Occipital lobe (tissue), 2 donors: ENCODE measurements around the gene ISCU. TPM values are rescaled to one million over a fixed set of nuclear protein-coding genes. Genes with fewer than 3 reads are reported as not detected.
"Not testable (repeated sequence)": the region's sequence is repeated elsewhere in the genome, so short reads cannot be mapped to it uniquely, and the experiment has no call there.

ENCODE experiments used
- DNase-seq: peaks from one replicate; lab custom pipeline; 2025; lab: John Stamatoyannopoulos, UW
- total RNA-seq: library from RNA; depleted of rRNA; stranded (reverse); fragments of >200 nt; gene quantifications from one replicate; pipeline ENCODE4 v1.2.3, GENCODE V29; 2014

Gene ISCU
- total RNA-seq, 1 donor from 2014 or later: 36.2 TPM

DNA sequence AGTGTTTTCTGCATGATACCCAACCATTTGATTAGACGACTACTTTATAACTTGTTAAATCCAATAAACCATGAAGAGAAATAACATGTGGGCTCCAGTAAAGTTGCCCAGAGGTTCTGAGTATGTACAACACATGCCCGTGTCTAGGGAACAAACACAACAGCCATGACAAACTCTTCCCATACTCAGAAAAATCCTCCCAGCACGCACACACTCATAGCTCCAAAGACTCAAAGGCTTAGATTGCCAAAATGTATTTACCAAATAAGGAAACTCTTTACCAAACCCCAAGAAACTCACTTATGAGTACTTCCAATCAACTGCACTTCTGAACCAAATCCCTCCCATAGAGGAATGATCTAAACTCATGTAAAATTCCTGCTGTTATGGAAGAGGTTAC lies 18.7 kb upstream of the ISCU start:
- DNase-seq: no peak

DNA sequence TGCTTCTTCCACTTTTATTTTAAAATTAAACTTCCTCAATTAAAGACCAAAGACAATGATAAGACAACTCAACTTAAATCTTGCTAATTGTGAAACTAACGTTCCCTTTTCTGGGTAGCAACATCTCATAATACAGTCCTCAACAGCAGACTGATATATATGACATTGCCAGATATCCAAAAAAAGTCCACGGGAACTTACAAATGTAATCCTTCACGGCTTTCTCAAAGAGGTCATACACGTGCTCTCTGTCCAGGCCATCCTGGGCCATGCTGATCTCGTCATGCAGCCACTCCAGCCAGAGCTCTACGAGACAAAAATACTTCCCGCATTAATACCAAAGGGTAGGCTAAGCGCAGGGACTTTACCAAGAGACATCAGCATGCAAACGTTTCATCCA lies 14.7 kb upstream of the ISCU start:
- DNase-seq: no peak

DNA sequence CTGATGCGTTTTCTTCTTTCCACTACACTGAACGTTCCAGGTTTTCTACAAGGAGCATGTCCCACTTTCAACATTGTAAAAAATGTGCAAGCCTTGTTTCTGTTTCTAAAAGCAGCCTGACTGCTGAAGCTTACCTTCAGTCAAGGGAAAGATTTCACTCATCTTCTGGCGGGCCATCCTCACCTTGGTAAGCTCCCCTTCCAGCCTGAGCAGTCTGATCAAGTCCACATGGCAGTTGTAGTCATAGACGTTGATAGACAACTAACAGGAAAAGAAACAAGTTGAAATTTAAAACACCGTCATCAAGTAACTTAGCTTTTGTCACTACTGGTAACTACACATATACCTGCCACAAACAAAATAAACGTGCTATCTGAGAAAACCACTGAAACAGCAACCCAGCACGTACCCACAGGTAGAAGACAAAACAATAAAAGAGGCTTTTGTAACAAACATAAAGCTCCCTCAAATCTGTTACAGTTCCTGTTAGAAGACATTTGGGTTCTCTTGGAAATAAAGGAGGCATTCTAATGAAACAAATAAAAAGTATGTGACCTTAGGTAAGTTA lies 13.4 kb upstream of the ISCU start:
- DNase-seq: no peak

DNA sequence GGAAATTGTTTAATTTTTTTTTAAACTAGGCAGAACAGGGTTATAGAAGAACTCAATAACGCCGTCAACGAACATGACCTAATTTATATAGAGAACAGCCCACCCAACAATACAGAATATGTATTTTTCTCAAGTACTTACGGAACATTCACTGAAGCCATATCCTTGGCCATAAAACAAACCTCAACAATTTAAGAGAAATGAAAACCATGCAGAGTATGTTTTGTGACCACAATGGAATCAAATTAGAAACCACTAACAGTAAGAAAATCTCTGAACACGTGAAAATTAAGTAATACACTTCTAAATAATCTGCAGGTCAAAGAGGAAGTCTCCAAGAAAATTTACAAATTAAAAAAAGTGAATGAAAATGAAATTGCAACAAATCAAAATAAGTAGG lies 10.9 kb upstream of the ISCU start:
- DNase-seq: no peak

DNA sequence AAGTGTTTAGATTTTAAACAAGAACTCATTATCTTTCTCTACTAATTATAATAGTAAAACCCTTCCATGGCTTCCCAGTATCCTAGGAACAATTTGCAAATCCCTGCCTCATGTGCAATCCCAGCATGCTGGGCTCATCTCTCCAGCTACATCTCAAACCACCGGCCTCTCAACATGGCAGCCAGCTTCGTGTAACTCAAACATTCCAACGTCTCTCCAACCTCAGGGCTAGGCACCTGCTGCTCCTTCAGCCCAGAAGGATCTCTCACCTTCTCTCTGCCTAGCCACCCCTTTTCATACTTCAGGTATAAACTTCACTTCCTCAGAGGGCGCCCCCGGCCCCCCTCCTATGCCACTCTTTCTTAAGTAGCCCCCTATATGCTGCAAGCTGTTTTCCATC lies 8.6 kb upstream of the ISCU start:
- DNase-seq: no peak

DNA sequence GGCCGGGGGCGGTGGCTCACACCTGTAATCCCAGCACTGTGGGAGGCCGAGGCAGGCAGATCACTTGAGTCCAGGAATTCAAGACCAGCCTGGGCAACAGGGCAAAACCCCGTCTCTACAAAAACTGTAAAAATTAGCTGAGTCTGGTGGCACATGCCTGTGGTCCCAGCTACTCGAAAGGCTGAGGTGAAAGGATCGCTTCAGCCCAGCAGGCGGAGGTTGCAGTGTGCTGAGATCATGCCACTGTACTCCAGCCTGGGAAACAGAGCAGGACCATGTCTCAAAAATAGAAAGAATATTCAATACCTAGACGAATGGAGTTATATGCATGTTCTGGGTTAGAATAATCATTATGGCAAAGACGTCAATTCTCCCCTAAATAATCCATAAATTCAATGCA lies 7.0 kb upstream of the ISCU start:
- DNase-seq: not testable (repeated sequence)

DNA sequence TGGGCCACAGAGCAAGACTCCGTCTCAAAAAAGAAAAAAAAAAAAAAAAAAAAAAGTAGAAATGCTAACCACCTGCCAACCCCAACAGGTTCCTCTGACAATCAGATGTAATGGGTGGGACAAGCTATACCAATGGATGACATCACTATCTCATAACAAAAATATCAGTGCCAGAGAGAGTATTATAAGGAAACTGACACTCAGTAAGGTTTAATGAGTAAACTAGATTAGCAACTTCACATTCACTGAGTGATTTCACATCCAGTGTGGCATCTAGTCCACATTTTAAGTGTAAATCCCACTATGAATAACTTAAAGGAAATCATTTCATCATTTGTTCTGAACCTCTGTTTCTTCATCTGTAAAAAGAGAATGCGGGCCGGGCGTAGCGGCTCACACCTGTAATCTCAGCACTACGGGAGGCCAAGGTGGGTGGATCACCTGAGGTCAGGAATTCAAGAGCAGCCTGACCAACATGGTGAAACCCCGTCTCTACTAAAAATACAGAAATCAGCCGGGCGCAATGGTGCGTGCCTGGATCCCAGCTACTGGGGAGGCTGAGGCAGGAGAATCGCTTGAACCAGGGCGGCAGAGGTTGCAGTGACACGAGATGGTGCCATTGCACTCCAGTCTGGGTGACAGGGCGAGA lies 3.3 kb upstream of the ISCU start:
- no peak for DNase-seq

DNA sequence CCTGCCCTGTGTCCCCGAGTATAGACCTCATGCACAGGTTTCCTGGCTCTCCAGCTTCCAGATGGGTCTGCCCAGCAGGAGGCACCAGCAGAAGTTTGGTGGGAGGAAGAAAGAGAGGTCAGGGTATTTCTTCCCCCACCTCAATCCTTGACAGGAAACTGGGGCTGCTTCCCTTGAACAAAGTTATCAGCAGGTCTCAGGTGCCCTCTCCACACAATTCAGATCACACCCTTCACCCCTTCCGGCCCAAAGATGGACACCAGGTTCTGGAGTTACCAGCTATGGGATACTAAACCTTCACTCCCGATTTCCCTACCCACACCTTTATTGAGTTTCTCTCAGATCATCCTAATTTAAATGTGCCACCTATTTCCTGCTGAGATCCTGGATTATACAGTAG lies 2.6 kb upstream of the ISCU start:
- no peak for DNase-seq

DNA sequence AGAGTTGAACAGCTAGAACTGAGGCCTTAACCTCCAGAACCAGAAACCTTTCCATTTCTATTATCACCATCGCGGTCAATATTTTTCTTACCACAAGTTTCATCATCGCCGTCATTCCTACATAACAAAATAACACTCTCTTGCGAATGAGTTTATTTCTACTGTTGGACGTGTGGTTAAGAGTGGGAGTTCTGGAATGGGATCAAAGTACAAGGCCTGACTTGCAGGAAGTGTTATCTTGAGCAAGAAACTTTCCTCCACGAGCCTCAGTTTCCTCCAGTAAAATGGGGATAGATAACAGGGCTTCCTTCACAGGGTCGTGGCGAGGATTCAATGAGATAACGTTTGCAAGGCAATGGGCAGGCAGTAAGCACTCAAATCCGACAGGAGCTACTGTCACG lies 2.1 kb upstream of the ISCU start:
- no peak for DNase-seq

DNA sequence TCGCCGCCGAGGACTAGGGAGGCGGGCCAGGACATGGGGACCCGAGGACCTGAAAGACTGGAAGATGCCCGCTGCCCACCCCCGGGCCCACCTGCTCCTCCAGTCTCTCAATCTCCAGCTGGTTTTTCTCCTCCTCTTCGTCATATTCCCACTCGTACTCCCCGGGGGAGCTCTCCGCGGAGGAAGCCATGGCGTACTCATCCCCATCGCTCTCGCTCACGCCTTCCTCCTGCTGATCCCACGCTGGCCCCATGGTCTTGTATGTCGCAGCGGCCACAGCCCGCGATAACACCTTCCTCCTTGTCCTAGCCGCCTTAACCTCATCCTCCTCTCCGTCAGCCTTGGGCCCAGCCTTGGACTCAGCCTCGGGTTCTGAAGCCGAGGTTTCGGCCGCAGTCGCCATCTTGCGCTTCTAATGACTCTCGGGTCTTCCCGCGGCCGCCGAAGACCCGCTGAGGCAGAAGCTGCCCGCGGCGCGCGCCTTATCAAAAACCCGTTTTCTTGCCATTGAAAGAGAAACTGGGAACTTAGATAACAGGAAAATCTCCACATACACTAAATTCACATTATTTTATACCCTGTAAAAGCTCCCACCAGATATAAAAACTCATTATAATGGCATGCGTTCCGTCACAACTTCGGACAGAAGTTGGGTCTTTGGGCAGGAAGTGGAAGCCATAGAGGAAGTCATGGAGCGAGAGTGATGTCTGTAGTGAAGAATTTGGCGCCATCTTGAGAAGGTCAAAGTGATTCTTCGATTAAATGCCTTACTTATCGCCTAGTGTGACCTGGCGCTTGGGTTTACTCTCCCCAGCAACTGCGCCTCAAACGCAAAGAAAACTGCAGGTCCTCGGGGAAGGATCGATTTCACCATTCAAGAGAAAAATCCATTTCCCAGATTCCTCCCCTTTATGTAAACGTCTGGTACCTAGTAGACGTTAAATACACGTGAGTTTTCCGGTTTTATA lies 1.4 kb upstream of the ISCU start, which contains the start of gene SART3:
TSS of gene SART3 (minus strand) at position 422 of the 968 bp plus-strand sequence. CDS start at position 403, 19 bp downstream.
- peak; percentile 69 for DNase-seq

DNA sequence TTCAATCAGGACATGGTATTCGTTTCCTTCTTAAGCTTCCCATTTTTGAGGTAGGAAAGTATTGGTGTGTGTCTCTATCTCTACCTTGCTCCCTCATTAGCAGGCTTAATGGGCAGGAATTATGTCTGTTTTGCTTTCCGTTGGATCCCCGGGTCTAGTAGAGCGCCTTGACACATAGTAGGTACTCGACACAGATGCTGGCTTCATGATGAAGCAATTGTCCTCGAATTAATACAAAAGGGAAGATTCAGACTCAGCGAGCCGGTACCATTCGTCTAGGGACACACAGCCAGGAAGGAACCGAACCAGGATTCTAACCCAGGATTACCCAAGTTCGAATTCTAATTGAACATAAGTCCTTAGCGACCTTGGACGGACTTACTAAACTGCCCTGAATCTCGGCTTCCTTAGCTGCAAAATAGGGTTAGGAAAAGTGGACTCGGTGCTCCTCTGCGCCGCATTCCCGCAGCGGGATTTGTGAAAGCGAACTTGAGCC lies 496 bp upstream of the ISCU start:
- no peak for DNase-seq

DNA sequence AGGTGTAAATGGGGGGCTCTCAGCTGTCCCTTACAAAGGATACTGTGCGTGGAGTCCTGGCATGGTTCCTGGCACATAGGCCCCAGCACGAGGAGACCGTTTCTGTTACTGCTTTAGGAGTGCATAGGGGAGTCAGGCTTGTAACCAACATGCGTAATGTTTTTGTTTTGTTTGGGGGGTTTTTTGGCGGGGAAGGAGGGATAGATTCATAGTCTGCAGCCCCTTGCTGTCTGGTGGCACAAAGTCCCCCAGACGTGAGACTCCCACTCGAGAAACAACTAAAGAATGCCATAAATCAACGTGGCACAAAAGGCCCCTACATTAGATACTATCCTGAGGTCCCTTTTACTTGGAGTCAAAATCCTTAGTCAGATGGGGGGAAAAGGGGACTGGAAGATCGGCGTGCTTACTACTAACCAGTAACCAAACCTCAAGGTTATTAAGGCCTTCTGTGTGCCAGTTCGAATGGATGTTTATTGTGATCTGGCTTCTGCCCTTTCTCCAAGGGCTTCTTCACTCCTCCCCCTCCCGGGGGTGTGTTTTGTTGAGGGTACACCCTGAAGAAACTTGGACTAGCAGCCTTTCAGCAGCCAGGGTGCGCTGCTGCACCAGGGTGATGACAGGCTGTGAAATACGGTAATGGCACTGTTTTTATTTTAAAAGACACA lies 874 bp downstream of the ISCU start:
- peak; percentile 54 for DNase-seq

DNA sequence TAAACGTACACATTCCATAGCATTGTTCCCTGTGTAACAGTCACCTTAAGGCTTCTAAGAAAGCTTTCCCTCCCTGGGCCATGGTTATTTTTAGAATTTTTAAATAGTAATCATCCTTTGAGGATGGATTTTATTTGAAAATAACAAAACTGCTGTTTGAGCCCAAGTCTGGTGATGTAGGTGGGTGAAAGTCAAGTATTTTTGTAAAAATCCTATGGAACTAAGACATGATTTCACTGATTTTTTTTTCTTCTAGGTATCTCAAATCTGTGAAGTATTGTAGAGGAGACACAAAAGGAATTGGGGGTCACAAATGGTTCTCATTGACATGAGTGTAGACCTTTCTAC lies 1.4 kb downstream of the ISCU start:
- DNase-seq: no peak

DNA sequence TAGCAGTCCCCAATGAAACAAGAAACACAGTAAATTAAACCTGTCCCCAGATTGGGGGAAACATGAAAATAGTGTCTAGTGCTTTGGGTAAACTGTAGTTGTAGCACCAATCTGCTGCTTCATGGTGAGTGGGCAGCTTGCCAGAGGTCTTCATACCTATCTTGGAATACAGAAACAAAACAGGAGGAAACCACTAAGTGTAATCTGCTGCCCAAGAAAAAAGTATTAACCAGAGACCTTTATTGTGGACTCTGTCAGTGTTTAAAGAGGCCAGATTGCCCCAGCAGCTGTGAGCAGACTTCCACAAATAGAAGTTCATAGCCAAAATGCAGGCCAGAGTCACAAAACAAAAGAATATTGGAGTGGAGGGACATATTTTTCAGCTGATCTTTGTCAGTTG lies 2.3 kb downstream of the ISCU start:
- no peak for DNase-seq

DNA sequence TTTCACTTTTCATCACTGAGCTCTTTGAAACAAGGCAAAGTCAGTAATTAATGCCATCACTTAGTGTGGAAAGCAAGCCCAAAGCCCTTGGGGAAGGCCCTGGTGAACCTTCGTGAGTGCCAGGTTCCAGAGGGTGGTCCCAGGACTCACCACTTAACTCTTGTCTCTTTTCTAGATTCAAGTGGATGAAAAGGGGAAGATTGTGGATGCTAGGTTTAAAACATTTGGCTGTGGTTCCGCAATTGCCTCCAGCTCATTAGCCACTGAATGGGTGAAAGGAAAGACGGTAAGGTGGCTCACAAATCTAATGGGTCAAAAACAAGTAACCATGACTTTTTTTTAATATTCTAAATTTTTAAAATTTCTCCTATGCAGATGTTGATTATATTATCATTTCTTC lies 2.8 kb downstream of the ISCU start:
- no peak for DNase-seq

DNA sequence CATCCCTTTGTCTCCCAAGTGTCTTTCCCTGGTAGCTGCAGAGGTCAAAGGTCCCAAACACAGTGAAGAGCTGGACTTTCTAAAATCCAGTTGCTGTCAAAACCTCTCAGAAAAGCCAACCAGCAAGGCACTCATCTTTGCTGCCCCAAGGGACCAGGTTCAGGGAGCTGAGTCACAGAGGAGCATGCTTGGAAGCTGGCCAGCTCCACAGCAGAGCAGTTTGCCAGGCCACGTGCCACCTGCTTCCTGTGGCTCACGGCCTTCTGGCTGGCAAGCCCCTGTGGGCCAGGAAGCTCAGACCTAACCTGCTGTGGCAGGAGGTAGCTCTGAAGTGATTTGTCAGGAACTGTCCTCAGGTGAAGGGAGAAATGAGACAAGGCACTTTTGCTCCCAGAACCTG lies 3.6 kb downstream of the ISCU start:
- peak; percentile 16 for DNase-seq

DNA sequence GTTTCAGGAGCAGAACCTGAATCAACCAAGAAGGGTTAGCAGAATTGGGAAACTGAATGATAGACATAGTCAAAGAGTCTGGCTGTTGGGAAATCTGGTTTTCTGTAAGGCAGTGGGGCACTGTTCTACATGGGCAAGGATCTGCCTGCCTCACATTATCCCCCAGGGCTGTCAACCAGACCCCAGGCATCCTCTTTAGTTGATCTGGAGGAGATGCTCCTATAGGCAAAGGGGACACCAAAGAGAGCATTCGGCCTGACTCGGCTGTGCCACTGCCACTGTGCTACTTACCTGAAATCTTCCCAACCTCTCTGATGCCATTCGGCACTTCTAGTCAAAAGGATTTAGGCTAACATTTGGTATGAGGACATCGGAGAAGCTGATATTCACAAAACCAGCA lies 4.1 kb downstream of the ISCU start:
- no peak for DNase-seq

DNA sequence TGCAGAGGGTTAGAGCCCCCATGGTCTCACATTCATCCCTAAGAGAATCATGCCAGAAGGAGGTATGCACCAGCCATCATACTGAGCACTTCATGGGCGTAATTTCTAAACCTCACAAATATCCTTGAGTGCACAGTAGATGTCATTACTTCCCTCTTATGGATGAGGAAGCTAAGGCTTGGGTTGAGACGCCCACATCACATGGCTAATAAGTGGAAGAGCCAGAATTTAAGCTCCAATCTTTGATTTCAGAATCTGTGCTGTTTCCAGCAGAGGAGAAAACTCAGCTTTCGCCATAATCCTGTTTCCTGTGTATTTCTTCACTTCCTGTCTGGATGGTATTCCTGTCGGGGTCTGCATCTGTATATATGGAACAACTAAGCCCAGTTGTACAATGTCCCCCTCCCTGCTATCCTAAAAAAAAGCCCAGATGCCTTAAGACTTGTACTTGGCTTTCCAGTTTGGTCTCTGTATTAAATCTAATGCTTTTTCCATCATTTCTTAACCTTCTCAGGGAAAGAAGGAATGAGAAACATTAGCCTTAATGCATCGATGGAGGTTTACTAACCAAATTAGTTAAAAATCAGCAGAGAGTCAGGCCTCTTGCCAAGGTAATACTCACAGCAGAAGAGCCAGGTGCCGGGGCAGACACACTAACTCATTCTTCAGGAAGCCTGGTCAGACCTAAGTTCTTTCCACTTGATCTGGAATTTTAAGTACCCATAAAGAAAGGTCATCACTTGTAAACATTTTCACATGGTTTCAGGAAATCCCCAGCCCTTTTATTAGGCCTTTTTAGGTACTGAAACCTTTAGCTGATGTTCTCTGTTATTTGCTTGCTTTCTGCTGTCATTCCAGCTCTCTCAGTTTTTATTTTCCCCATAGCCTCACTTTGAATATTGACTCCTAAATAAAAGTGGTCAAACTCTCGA lies 5.3 kb downstream of the ISCU start:
- DNase-seq: no peak

DNA sequence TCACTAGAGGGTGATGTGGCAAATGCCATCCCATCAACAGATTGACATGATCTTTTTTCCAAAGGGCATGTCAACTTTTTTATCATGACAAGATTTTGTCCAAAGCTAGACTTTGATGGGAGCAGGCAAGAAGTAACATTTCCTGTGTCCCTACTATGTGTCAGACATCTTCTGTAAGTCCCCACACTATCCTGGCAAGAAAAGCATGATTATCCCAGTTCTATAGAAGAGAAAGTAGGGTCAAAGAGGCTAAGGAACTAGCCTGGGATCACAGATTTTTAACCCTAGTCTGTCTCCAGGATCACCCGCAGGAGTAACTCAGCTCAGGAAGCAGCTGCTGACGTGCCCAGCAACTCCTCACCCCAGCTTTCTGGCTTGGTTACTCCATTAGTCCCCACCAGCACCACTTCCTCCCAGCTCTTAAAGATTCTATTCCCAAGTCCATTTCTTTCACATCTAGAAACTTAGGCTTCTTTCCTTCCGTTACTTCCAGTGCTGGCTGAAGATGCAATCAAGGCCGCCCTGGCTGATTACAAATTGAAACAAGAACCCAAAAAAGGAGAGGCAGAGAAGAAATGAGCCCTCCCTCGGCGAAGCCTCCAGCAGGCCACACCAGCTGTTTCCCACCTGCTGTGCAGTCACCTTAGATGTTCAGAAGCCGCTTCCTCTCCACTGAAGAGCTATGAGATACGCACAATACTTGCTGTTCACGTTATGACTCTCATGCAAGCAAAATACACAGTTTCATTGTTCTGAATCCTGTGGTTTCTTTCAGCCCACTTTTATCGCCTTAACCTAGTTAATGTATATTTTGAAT lies 6.2 kb downstream of the ISCU start:
- no peak for DNase-seq
